GM23338 (cell line): Measurements from ENCODE around the gene NDUFAF8. TPM values are rescaled to one million over a fixed set of nuclear protein-coding genes. Genes with fewer than 3 reads are reported as not detected.

ENCODE experiments used
- ATAC-seq: fragments of 200-7000 bp; cut with Tn5 transposase; 3 replicates; pipeline ENCODE4 v1.9.1; 2020
- DNase-seq: peaks from one replicate; pipeline ENCODE4 v3.0.0-alpha.2; 2015; ENCODE audit warnings: low spot score
- H2AFZ ChIP-seq: fragments of 200-600 bp; sonication (generic); 2 replicates; pipeline ENCODE4 v1.8.0; 2016; ENCODE audit warnings: antibody characterized with exemption, mild to moderate bottlenecking, moderate library complexity
- H3F3A ChIP-seq: fragments of 200-600 bp; sonication (generic); replicated peaks from 2 replicates; pipeline ENCODE4 v1.8.0; 2017; ENCODE audit warnings: antibody characterized with exemption, mixed run types, low read depth
- H3K27ac ChIP-seq: fragments of 200-600 bp; sonication (generic); 2 replicates; pipeline ENCODE4 v1.6.1; 2016; ENCODE audit warnings: low read depth
- H3K27me3 ChIP-seq: fragments of 200-600 bp; sonication (generic); 2 replicates; pipeline ENCODE4 v1.8.0; 2016; ENCODE audit warnings: mild to moderate bottlenecking, mixed run types, moderate library complexity; ENCODE audit not compliant: insufficient read depth
- H3K36me3 ChIP-seq: fragments of 200-600 bp; sonication (generic); 2 replicates; pipeline ENCODE4 v1.8.0; 2016; ENCODE audit warnings: mild to moderate bottlenecking; ENCODE audit not compliant: insufficient read depth
- H3K4me1 ChIP-seq: fragments of 200-600 bp; sonication (generic); 2 replicates; pipeline ENCODE4 v1.8.0; 2016; ENCODE audit warnings: mild to moderate bottlenecking, moderate library complexity; ENCODE audit not compliant: insufficient read depth
- H3K4me2 ChIP-seq: fragments of 200-600 bp; sonication (generic); 2 replicates; pipeline ENCODE4 v1.7.1; 2017; ENCODE audit warnings: mixed run types
- H3K4me3 ChIP-seq: fragments of 200-600 bp; sonication (generic); 2 replicates; pipeline ENCODE4 v1.6.1; 2016; ENCODE audit warnings: mixed run types
- H3K79me2 ChIP-seq: fragments of 200-600 bp; sonication (generic); replicated peaks from 2 replicates; pipeline ENCODE4 v1.8.0; 2017; ENCODE audit warnings: mild to moderate bottlenecking; ENCODE audit not compliant: insufficient read depth
- H3K9me2 ChIP-seq: fragments of 200-600 bp; sonication (generic); 2 replicates; pipeline ENCODE4 v1.8.0; 2017; ENCODE audit not compliant: insufficient read depth
- H4K20me1 ChIP-seq: fragments of 200-600 bp; sonication (generic); replicated peaks from 2 replicates; pipeline ENCODE4 v1.8.0; 2017; ENCODE audit warnings: mild to moderate bottlenecking; ENCODE audit not compliant: insufficient read depth
- H3K27ac Mint-ChIP-seq: 2 replicates; pipeline ENCODE4 v1.8.0; 2020; ENCODE audit warnings: inconsistent platforms, mild to moderate bottlenecking, moderate library complexity, mixed read lengths
- H3K27me3 Mint-ChIP-seq: 3 replicates; pipeline ENCODE4 v1.8.0; 2022; ENCODE audit warnings: low read depth, mild to moderate bottlenecking, moderate library complexity, mixed read lengths, inconsistent platforms; ENCODE audit not compliant: insufficient read depth, poor library complexity
- H3K36me3 Mint-ChIP-seq: 3 replicates; pipeline ENCODE4 v1.8.0; 2021; ENCODE audit warnings: low read depth, mild to moderate bottlenecking, inconsistent platforms, moderate library complexity, mixed read lengths
- H3K4me1 Mint-ChIP-seq: 3 replicates; pipeline ENCODE4 v1.8.0; 2020; ENCODE audit warnings: mild to moderate bottlenecking, inconsistent platforms, mixed read lengths
- H3K4me3 Mint-ChIP-seq: 3 replicates; pipeline ENCODE4 v1.8.0; 2021; ENCODE audit warnings: moderate library complexity, mild to moderate bottlenecking, inconsistent platforms, mixed read lengths
- H3K9me3 Mint-ChIP-seq: 3 replicates; pipeline ENCODE4 v1.8.0; 2020; ENCODE audit warnings: moderate library complexity, mild to moderate bottlenecking, inconsistent platforms, mixed read lengths
- CREB1 ChIP-seq: fragments of 250-450 bp; sonication (Bioruptor Pico); IDR thresholded peaks from 2 replicates; pipeline ENCODE4 v1.5.0; 2020; ENCODE audit warnings: low read depth, mild to moderate bottlenecking, moderate library complexity
- CTCF ChIP-seq, 2 experiments: fragments of 200-600 bp in 1 of 2; sonication (generic) in 1 of 2; conservative IDR thresholded peaks; 2 replicates each; pipeline versions ENCODE4 v1.5.1 to v1.6.1; 2016 to 2017; ENCODE audit warnings: antibody characterized with exemption in 2 of 2, low read depth in 2 of 2, mild to moderate bottlenecking in 2 of 2, moderate library complexity in 1 of 2
- ETS1 ChIP-seq: IDR thresholded peaks from 2 replicates; pipeline ENCODE4 v1.6.1; 2016; ENCODE audit warnings: antibody characterized with exemption
- EZH2 ChIP-seq: fragments of 200-600 bp; sonication (generic); IDR thresholded peaks from one replicate; pipeline ENCODE4 v1.8.0; 2017; ENCODE audit warnings: antibody characterized with exemption, mild to moderate bottlenecking, low read depth; ENCODE audit not compliant: unreplicated experiment
- JUNB ChIP-seq: IDR thresholded peaks from one replicate; pipeline ENCODE4 v1.6.1; 2016; ENCODE audit warnings: antibody characterized with exemption; ENCODE audit not compliant: unreplicated experiment
- NANOG ChIP-seq: IDR thresholded peaks from 2 replicates; pipeline ENCODE4 v1.6.1; 2016; ENCODE audit warnings: antibody characterized with exemption, borderline replicate concordance
- POLR2AphosphoS5 ChIP-seq: IDR thresholded peaks from 2 replicates; pipeline ENCODE4 v1.6.1; 2016; ENCODE audit warnings: antibody characterized with exemption, low read depth
- STAT1 ChIP-seq: IDR thresholded peaks from one replicate; pipeline ENCODE4 v1.6.1; 2016; ENCODE audit warnings: antibody characterized with exemption; ENCODE audit not compliant: unreplicated experiment
- ZNF114 ChIP-seq: fragments of 250-450 bp; sonication (Bioruptor Pico); IDR thresholded peaks from 2 replicates; pipeline ENCODE4 v1.5.0; 2020; ENCODE audit warnings: mild to moderate bottlenecking, moderate library complexity
- ZNF331 ChIP-seq: fragments of 250-450 bp; sonication (Bioruptor Pico); IDR thresholded peaks from 2 replicates; pipeline ENCODE4 v1.5.0; 2020; ENCODE audit warnings: low read depth, mild to moderate bottlenecking, moderate library complexity
- ZNF462 ChIP-seq: fragments of 250-450 bp; sonication (Bioruptor Pico); IDR thresholded peaks from 2 replicates; pipeline ENCODE4 v1.5.0; 2020; ENCODE audit warnings: mild to moderate bottlenecking, moderate library complexity
- polyA plus RNA-seq: library from polyadenylated mRNA; unstranded; fragments of >200 nt; fragmentation: Nextera tagmentation; extraction: Ambion mirVana; gene quantifications from 2 replicates; pipeline ENCODE4 v1.2.1, GENCODE V29; 2016
- total RNA-seq: library from RNA; depleted of rRNA; stranded (reverse); fragments of >200 nt; shearing (Covaris generic); gene quantifications from 2 replicates; pipeline ENCODE4 v1.2.3, GENCODE V29; 2014

Gene NDUFAF8
- total and polyA plus RNA-seq, 2 experiments from 2014 or later, result 21.5 to 156 TPM

GRCh38 chr17:81244358-81245023 is 5.4 kb downstream of the NDUFAF8 start:
- H3K27me3 Mint-ChIP-seq, result peaks cover 26% of the 10 kb centered on the region
- Histone ChIP-seq H3K4me2 (no peak overlapping the region), H3K36me3 (no peaks in the 10 kb centered on the region), H3F3A (peaks cover 11% of the 10 kb centered on the region; the same call in 1 of the 2 replicates), H3K27me3 (no peaks in the 10 kb centered on the region), H3K4me3 (no peak overlapping the region), H3K9me2 (no peaks in the 10 kb centered on the region), H2AFZ (no peak overlapping the region), H3K27ac (no peak overlapping the region), H4K20me1 (peaks cover 6% of the 10 kb centered on the region; the same call in 1 of the 2 replicates), H3K79me2 (peaks cover 15% of the 10 kb centered on the region), H3K4me1 (no peaks in the 10 kb centered on the region; the same call in 1 of the 2 replicates)
- peak; percentile 54 for TF ChIP-seq POLR2AphosphoS5
- no peak for TF ChIP-seq ZNF462 (CRISPR knock-in tag)
- no peak for TF ChIP-seq STAT1
- H3K4me3 Mint-ChIP-seq, result no peak overlapping the region
- ATAC-seq (peak; percentile 4; the same call in 1 of the 3 replicates), DNase-seq (no peak)
- peaks cover 23% of the 10 kb centered on the region for H3K4me1 Mint-ChIP-seq
- no peak overlapping the region for H3K27ac Mint-ChIP-seq
- peaks cover 18% of the 10 kb centered on the region for H3K36me3 Mint-ChIP-seq
- peaks cover 3% of the 10 kb centered on the region; the same call in 2 of the 3 replicates for H3K9me3 Mint-ChIP-seq

- Mint-ChIP-seq H3K4me3 (no peak overlapping the region), H3K4me1 (peaks cover 21% of the 10 kb centered on the region), H3K27me3 (peaks cover 24% of the 10 kb centered on the region), H3K27ac (no peak overlapping the region), H3K9me3 (peaks cover 3% of the 10 kb centered on the region; the same call in 2 of the 3 replicates), H3K36me3 (peaks cover 22% of the 10 kb centered on the region)
- DNase-seq (no peak), ATAC-seq (no peak)
- Histone ChIP-seq H4K20me1 (peaks cover 6% of the 10 kb centered on the region; the same call in 1 of the 2 replicates), H3K79me2 (peaks cover 9% of the 10 kb centered on the region), H3K4me3 (no peak overlapping the region), H3K27ac (no peak overlapping the region), H3K9me2 (no peaks in the 10 kb centered on the region), H2AFZ (no peak overlapping the region), H3K27me3 (no peaks in the 10 kb centered on the region), H3K4me1 (no peaks in the 10 kb centered on the region; the same call in 1 of the 2 replicates), H3K4me2 (no peak overlapping the region), H3K36me3 (no peaks in the 10 kb centered on the region), H3F3A (peaks cover 10% of the 10 kb centered on the region; the same call in 1 of the 2 replicates)
- TF ChIP-seq CREB1 (CRISPR knock-in tag) (no peak), JUNB (no peak), POLR2AphosphoS5 (no peak), ZNF331 (no peak), EZH2 (no peak), NANOG (no peak), ETS1 (no peak), CTCF (conservative IDR thresholded peaks at IDR 0.05; ENCODE audit: low read depth in 2 of 2) (no peak), ZNF114 (CRISPR knock-in tag) (no peak)
Observed at GRCh38 chr17:81245024-81245664, 6.0 kb downstream of the NDUFAF8 start.
